ACC112 (cell line): Measurements from ENCODE around the gene SMAD7.

Experiments used
- H2AFZ ChIP-seq: fragments of 200-600 bp; sonication (generic); one replicate; pipeline ENCODE4 v1.6.0; 2017; ENCODE audit warnings: antibody characterized with exemption, low read length; ENCODE audit not compliant: unreplicated experiment
- H3K27ac ChIP-seq: fragments of 200-600 bp; sonication (generic); 2 replicates; pipeline ENCODE4 v1.5.1; 2014; ENCODE audit warnings: low read depth, mild to moderate bottlenecking, antibody characterized with exemption, low read length, moderate library complexity
- H3K27me3 ChIP-seq: fragments of 200-600 bp; sonication (generic); 2 replicates; pipeline ENCODE4 v1.6.1; 2014; ENCODE audit warnings: mild to moderate bottlenecking, antibody characterized with exemption, low read length, moderate library complexity, mixed read lengths; ENCODE audit not compliant: insufficient read depth
- H3K36me3 ChIP-seq: fragments of 200-600 bp; sonication (generic); 2 replicates; pipeline ENCODE4 v1.6.1; 2016; ENCODE audit warnings: mild to moderate bottlenecking, antibody characterized with exemption, low read length, moderate library complexity, mixed read lengths; ENCODE audit not compliant: insufficient read depth
- H3K4me1 ChIP-seq: fragments of 200-600 bp; sonication (generic); one replicate; pipeline ENCODE4 v1.6.1; 2016; ENCODE audit warnings: low read length, mixed read lengths; ENCODE audit not compliant: insufficient read depth, unreplicated experiment, control insufficient read depth
- H3K4me3 ChIP-seq: fragments of 200-600 bp; sonication (generic); 2 replicates; pipeline ENCODE4 v1.5.1; 2014; ENCODE audit warnings: mild to moderate bottlenecking, low read depth, low read length
- H3K79me2 ChIP-seq: fragments of 200-600 bp; sonication (generic); one replicate; pipeline ENCODE4 v1.6.0; 2016; ENCODE audit warnings: low read length; ENCODE audit not compliant: control insufficient read depth, unreplicated experiment, insufficient read depth

Gene SMAD7

DNA sequence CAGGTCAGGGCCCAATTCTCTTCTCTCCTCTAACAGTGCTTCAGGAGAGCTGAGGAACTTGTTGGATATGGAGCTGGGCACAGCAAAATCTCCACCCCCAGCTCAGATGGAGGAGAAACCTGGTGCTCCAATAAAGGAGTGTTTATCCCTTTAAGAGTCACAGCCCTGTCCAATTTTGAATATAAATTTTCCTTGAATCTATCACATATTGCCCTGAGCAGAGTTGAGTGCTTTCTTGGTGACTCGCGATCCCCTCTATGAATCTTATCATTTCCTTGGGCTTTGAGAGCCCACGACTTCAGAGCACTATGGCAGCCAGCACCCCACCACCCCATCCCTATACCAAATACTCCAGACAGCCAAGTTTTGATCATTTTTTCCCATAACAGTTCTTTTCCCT, 34.4 kb upstream of the SMAD7 start:
- H3K79me2 ChIP-seq = no peaks in the 10 kb centered on the region
- H3K27me3 ChIP-seq = no peaks in the 10 kb centered on the region
- H3K27ac ChIP-seq = no peak overlapping the region
- no peak overlapping the region for H2AFZ ChIP-seq
- H3K4me3 ChIP-seq = no peak overlapping the region
- no peaks in the 10 kb centered on the region for H3K36me3 ChIP-seq
- peaks cover 13% of the 10 kb centered on the region for H3K4me1 ChIP-seq

DNA sequence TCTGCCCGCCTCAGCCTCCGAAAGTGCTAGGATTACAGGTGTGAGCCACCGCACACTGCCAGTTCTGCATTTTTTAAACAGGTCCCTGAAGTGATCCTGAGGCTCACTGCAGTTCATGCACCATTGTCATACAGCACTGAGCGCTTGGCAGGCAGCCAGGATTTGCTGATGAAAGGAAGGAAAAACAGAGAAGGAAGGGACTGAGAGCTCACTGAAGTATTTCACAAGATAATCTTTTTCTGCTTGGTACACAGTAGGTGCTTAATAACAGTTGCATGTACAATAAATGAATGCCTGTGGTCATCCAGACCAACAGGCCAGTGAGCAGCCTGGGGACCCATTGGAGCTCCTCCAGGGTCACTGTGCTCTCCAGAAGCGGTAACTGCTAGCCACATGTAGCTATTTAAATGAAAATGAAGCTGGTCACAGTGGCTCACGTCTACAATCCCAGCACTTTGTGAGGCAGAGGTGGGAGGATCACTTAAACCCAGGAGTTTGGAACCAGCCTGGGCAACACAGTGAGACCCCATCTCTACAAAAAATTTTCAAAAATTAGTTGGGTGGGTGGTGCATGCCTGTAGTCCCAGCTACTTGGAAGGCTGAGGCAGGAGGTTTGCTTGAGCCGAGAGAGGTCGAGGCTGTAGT, 33.1 kb upstream of the SMAD7 start:
- peaks cover 8% of the 10 kb centered on the region for H3K4me1 ChIP-seq
- H3K4me3 ChIP-seq = no peak overlapping the region
- no peak overlapping the region for H3K27ac ChIP-seq
- no peak overlapping the region for H2AFZ ChIP-seq
- no peaks in the 10 kb centered on the region for H3K27me3 ChIP-seq
- H3K36me3 ChIP-seq = no peaks in the 10 kb centered on the region
- H3K79me2 ChIP-seq = no peaks in the 10 kb centered on the region

DNA sequence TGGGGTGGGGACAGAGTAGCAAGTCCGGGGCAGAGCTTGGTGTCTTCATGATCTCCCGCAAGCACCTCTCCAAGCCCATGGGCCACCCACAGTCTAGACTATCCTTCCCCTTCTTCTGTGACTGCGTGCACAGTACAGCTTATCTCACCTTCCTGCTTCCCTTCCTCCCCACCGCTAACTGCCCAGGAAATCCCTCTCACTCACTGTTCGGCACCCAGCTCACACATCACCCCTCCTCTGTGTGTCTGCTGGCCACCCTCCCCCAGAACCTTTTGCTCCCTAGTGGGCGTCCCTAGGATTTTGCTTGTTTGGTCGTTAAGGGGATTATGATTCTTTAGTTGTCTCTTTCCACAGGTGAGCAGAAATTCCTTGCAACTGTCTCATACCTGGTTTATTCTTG, 31.5 kb upstream of the SMAD7 start:
- Histone ChIP-seq H3K27me3 (no peaks in the 10 kb centered on the region), H3K4me3 (no peak overlapping the region), H3K4me1 (peaks cover 8% of the 10 kb centered on the region), H2AFZ (no peak overlapping the region), H3K36me3 (no peaks in the 10 kb centered on the region), H3K79me2 (no peaks in the 10 kb centered on the region), H3K27ac (no peak overlapping the region)

DNA sequence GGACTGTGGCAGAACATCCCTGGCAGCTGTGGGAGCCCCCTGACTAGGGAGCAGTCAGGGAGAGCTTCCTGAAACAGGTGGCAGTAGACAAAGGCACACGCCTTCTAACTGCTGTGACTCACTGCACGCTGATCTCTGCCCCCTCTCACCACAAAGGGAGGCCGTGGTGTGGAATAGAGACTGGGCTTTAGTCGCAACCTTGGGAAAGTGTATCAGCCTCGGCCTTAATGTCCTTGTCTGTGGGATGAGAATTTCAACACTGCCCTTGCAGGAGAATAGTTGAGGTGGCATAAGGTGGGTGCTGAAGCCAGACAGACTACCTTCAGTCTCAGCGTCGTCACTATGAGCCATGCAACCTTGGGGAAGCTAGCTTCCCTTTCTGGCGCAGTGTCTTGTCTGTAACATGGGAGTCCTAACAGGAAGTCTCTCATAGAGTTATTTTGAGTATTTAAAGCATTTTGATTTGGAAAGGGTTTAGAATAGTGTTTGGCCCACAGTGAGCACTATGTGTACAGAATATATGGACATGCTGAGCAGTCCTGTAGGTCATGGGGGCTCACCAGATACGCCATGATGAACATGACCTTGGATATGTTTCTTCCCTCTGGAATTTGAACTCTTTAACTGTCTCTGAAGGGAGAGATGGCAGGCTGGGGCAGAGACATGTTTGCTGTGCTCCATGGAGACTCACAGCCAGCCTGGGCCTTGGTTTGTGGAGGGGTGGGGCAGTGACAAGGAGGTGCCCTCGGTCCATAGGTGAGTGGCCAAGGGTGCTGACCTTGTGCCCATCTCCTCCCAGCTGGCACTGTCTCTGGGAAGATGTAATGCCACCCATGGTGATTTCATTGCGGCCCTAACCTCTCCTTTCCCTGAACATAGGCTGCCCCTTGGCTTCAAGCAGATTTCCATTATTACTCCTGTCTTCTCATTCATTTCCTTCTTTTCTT, 29.5 kb upstream of the SMAD7 start:
- Histone ChIP-seq H2AFZ (no peak overlapping the region), H3K27me3 (no peaks in the 10 kb centered on the region), H3K79me2 (no peaks in the 10 kb centered on the region), H3K36me3 (no peaks in the 10 kb centered on the region), H3K4me1 (peaks cover 7% of the 10 kb centered on the region), H3K27ac (no peak overlapping the region), H3K4me3 (no peak overlapping the region)

DNA sequence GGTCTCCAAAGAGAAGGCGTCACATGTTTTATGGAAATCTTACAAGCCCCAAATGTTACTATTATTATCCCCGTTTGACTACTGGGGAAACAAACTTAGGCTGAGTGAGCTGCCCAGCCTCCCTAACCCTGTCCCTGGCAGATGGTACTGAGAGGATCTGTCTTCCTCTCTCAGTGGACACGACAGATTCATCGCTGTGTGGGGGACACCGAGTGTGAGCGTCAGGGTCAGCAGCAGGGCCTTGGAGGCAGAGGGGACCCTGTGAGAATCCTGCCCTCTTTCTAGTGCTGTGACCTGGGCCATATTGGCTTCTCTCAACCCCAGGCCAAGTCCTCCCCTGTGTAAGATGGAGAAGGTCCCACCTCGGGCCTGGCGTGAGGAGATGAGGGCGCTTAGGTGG, 27.1 kb upstream of the SMAD7 start:
- Histone ChIP-seq H3K36me3 (no peaks in the 10 kb centered on the region), H3K79me2 (no peaks in the 10 kb centered on the region), H3K4me3 (no peak overlapping the region), H3K4me1 (peaks cover 19% of the 10 kb centered on the region), H3K27ac (no peak overlapping the region), H2AFZ (no peak overlapping the region), H3K27me3 (no peaks in the 10 kb centered on the region)

DNA sequence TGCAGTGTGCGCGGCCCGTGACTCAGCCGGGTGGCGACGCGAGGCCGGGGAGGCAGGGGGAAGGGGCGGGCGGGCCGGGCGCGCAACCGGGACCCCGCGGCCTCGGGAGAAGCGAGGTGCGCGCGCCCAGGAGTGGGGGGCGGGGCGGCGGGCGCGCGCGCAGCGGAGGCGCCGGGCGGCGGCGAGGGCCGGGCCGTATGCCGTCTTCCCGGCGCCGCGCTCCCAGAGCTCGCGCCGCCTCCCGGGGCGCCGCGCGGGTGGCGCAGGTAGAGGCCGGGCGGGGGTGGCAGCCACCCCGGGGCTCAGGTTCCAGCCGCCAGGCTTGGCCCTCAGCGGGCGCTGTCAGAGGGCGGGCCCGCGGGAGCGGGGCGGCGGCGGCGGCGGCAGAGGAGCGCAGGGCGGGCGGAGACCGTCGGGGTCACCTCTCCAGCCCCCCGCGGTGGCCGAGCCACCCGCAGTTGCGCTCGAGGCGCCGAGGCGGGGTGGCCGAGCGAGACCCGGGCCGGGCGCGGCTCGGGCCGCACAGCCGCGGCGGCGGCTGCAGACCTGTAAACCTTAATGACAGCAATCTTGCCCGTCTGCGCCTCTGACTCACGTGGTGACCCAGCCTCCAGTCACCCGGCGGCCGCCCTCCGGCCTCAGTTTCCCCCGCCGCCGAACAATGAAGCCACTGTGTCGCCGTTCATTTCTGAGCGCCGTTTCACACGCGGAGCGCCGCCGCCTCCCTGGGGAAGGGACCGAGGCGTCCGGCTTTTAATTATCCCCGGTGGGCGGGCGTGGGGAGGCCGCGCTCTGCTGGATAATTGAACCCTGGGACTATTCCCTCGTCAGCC, 25.3 kb upstream of the SMAD7 start:
- no peaks in the 10 kb centered on the region for H3K27me3 ChIP-seq
- peaks cover 19% of the 10 kb centered on the region for H3K4me1 ChIP-seq
- H3K79me2 ChIP-seq = no peaks in the 10 kb centered on the region
- peak overlapping the region; percentile 85 for H2AFZ ChIP-seq
- peak overlapping the region; percentile 97 for H3K4me3 ChIP-seq
- no peaks in the 10 kb centered on the region for H3K36me3 ChIP-seq
- H3K27ac ChIP-seq = peak overlapping the region; percentile 72; the same call in 1 of the 2 replicates

DNA sequence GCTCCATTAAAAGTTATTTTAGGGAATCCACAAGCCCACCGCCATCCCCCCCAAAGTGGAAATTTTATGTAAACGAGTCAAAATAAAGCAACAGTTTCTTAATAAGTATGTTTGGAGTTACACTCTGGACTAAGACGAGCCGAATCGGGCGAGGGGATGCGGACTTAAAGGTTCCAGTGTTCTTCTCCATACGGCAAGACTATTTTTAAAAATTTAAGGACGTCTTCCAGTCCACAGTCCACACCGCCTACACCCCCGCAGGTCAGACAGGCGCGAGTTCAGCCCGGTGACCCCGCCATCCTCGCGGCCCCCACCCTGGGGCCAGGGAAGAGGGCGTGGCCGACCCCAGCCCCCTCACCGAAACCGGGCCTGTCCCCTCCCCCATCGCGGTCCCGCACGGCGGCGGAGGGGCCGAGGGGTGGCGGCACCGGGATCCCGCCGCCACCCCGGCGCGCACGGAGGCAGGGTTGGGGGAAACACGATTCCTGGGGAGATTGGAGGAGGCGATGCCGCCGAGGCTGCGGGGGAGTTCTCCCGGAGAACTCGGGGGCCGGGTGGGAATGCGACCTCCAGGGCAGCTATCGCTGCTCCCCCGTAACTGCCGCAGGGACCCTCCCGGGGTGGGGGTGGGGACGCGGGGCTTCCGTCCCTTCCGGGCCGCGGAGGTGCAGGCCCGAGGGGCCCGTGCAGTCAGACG, 24.5 kb upstream of the SMAD7 start:
- Histone ChIP-seq H3K79me2 (no peaks in the 10 kb centered on the region), H3K4me3 (peak overlapping the region; percentile 97), H3K4me1 (peaks cover 19% of the 10 kb centered on the region), H3K27ac (peak overlapping the region; percentile 72), H3K27me3 (no peaks in the 10 kb centered on the region), H2AFZ (peak overlapping the region; percentile 60), H3K36me3 (no peaks in the 10 kb centered on the region)

DNA sequence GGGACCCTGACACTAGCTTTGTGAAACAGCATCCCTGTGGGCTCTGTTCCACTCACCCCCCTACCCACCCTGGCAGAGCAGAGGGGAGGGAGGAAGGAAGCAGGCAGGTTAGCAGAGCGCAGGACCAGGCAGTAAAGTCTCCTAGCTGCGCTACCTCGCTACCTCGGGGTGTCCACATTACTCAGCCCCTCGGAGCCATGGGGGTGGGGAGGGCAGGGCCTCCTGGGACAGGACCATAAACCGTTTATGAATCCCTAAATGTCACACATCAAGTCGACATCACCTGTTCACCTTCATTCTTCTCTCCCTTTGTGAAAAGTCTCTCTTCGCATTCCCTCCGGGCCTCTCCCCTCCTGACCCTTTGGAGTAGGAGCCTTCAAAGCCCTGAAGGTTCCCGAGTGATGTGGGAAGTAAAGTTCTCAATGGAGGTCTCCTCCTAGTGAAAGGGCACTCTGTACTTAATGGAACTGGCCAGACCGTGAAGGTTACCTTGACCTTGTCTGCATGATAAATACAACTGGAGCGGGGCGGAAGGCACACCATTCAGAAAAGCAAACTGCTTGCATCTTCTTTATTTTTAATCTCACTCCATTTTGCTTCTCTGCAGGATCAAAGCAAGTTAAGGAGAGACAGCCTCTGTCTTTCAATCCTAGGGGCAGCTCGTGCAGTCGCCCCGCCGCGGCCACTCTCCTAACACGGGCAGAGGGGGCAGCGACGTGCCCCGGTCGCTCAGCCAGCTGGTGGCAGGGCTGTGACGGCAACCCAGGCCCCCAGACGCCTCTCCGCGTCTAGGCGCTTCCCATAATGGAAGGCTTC, 23.7 kb upstream of the SMAD7 start:
- Histone ChIP-seq H3K27me3 (no peaks in the 10 kb centered on the region), H3K4me3 (peak overlapping the region; percentile 97), H3K36me3 (no peaks in the 10 kb centered on the region), H3K4me1 (peaks cover 19% of the 10 kb centered on the region), H2AFZ (no peak overlapping the region), H3K27ac (no peak overlapping the region), H3K79me2 (no peaks in the 10 kb centered on the region)

DNA sequence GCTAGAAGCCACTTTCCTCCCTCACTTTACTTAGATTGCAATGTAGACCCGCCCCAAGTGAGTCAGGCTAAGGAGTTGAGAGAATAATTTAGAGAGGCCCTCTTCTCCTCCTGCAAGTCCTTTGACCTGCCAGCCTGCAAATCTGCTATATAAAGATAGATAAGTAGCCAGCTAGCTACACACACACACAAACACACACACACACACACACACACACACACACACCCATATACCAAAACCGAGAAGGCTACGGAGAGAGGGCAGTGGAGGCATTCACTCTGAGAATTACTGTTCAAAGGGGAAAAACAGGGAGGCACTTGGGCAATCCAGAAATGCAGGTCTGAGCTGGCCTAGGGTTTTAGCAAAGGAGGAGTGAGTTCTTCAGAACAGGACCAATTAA, 23.0 kb upstream of the SMAD7 start:
- no peak overlapping the region for H3K27ac ChIP-seq

More for the DNA sequence above, 23.0 kb upstream of the SMAD7 start:
- Histone ChIP-seq H3K4me3 (no peak overlapping the region), H3K4me1 (peaks cover 19% of the 10 kb centered on the region), H3K79me2 (no peaks in the 10 kb centered on the region), H2AFZ (no peak overlapping the region), H3K27me3 (no peaks in the 10 kb centered on the region), H3K36me3 (no peaks in the 10 kb centered on the region)
